ENCODE results near the gene PPARA. TPM values are rescaled to one million over a fixed set of nuclear protein-coding genes. Genes with fewer than 3 reads are reported as not detected.

PPARA gene
- polyA plus RNA-seq, 1 of the 3 experiments (the other 2 are of a cell fraction), result 4.5 TPM

DNA sequence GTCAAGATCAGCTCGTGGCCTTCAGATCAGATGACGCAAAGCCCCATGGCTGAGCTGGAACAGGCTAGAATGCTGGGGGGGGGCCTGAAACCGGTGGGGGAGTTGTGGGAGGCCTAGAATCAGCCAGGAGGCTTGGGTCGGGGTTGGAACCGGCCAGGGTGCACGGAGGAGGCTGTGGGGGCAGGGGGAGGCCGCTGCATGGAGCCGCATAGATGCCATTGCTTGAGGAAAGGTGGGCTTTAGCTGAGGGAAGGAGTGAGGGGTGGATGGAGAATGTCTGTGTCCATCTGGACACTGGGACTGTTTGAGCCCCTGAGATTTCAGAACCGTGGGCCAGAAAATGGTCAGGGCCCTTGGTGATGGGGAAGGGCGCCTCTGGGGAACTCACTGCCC, 74.6 kb downstream of the PPARA start:
- Histone ChIP-seq H3K27ac (ENCODE audit: low read depth in 2 of 2, low read length in 1 of 2) (no peak overlapping the region), H3K27me3 (ENCODE audit: insufficient read depth) (no peaks in the 10 kb centered on the region), H2AFZ (ENCODE audit: low read depth) (no peak overlapping the region), H4K20me1 (ENCODE audit: insufficient read depth) (no peaks in the 10 kb centered on the region), H3K36me3 (replicated peaks in 1 of 2; ENCODE audit: control insufficient read depth in 1 of 2, insufficient read depth in 2 of 2, low read length in 1 of 2) (peaks cover 4 to 11% of the 10 kb centered on the region in 2 experiments), H3K4me2 (no peak overlapping the region), H3K9me2 (no peaks in the 10 kb centered on the region), H3K79me2 (ENCODE audit: insufficient read depth) (no peaks in the 10 kb centered on the region), H3K4me1 (ENCODE audit: control insufficient read depth in 1 of 2, insufficient read depth in 2 of 2, low read depth in 1 of 2, low read length in 1 of 2) (peaks cover 0 to 5% of the 10 kb centered on the region in 2 experiments; a peak in 1 of 4 replicates), H3K9ac (no peak overlapping the region), H3K9me3 (no peaks in the 10 kb centered on the region), H3K4me3 (ENCODE audit: low read depth in 2 of 2, low read length in 1 of 2) (no peak overlapping the region), H3F3A (replicated peaks; ENCODE audit: insufficient read depth) (no peaks in the 10 kb centered on the region)
- 93% methylated on average over 10 of the region's 10 CpGs for WGBS (ENCODE audit: low lambda C conversion rate)
- TF ChIP-seq EP300 (IDR thresholded peaks at IDR 0.05; ENCODE audit: borderline replicate concordance in 1 of 2, low read depth in 1 of 2, low read length in 1 of 2) (no peak), RAD21 (IDR thresholded peaks at IDR 0.05; ENCODE audit: low read length) (no peak), NFIC (IDR thresholded peaks at IDR 0.05; ENCODE audit: borderline replicate concordance) (no peak), RFX5 (IDR thresholded peaks at IDR 0.05; ENCODE audit: low read length) (no peak)
- TF ChIP-seq, protein P1, sequence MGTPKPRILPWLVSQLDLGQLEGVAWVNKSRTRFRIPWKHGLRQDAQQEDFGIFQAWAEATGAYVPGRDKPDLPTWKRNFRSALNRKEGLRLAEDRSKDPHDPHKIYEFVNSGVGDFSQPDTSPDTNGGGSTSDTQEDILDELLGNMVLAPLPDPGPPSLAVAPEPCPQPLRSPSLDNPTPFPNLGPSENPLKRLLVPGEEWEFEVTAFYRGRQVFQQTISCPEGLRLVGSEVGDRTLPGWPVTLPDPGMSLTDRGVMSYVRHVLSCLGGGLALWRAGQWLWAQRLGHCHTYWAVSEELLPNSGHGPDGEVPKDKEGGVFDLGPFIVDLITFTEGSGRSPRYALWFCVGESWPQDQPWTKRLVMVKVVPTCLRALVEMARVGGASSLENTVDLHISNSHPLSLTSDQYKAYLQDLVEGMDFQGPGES (IDR thresholded peaks at IDR 0.05; ENCODE audit: low read depth, low read length), result no peak
- DNase-seq, result no peak
- ChIA-PET CTCF (no interaction called here), POLR2A (no interaction called here)

DNA sequence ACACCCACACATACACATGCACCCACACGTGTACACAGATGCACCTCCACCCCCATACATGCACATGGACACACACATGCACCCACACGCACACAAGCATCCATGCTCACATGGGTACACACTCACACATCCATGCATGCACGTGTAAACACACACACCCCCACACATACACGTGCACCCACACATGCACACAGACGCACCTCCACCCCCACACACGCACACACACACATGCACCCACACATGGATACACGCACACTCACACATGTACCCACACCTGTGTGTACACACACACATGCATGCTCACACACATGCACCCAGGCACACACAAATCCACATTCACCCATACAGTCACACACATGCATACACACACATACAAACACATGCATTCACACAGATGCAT, 75.3 kb downstream of the PPARA start:
- DNase-seq, result no peak
- no peak overlapping the region for H3K9ac ChIP-seq
- H2AFZ ChIP-seq (ENCODE audit: low read depth), result no peak overlapping the region
- ChIA-PET CTCF (interaction anchor here (1.2 kb wide), 1 partner anchor 10 kb away, joined by 4 read pairs; no protein-coding TSS in a partner anchor), POLR2A (no interaction called here)
- H3K27me3 ChIP-seq (ENCODE audit: insufficient read depth), result no peaks in the 10 kb centered on the region
- H3K4me2 ChIP-seq, result no peak overlapping the region
- H3F3A ChIP-seq (replicated peaks; ENCODE audit: insufficient read depth), result no peaks in the 10 kb centered on the region
- WGBS (ENCODE audit: low lambda C conversion rate), result 95% methylated on average over 7 of the region's 7 CpGs
- no peak overlapping the region for H3K27ac ChIP-seq (ENCODE audit: low read depth in 2 of 2, low read length in 1 of 2)
- TF ChIP-seq, protein P2, sequence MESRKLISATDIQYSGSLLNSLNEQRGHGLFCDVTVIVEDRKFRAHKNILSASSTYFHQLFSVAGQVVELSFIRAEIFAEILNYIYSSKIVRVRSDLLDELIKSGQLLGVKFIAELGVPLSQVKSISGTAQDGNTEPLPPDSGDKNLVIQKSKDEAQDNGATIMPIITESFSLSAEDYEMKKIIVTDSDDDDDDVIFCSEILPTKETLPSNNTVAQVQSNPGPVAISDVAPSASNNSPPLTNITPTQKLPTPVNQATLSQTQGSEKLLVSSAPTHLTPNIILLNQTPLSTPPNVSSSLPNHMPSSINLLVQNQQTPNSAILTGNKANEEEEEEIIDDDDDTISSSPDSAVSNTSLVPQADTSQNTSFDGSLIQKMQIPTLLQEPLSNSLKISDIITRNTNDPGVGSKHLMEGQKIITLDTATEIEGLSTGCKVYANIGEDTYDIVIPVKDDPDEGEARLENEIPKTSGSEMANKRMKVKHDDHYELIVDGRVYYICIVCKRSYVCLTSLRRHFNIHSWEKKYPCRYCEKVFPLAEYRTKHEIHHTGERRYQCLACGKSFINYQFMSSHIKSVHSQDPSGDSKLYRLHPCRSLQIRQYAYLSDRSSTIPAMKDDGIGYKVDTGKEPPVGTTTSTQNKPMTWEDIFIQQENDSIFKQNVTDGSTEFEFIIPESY (IDR thresholded peaks at IDR 0.05; ENCODE audit: borderline replicate concordance, low read depth), result no peak
- no peak for TF ChIP-seq FOSL2 (IDR thresholded peaks at IDR 0.05; ENCODE audit: borderline replicate concordance, low read depth)
- TF ChIP-seq CHD2 (IDR thresholded peaks at IDR 0.05; ENCODE audit: low read length, partially characterized antibody), result no peak
- TF ChIP-seq, protein P1 (IDR thresholded peaks at IDR 0.05; ENCODE audit: low read depth, low read length), result no peak
- TF ChIP-seq MXI1 (IDR thresholded peaks at IDR 0.05; ENCODE audit: low read depth, low read length), result no peak
- no peak for TF ChIP-seq TAF1 (IDR thresholded peaks at IDR 0.05; ENCODE audit: borderline replicate concordance, low read depth, low read length)
- no peak for TF ChIP-seq MEF2A (IDR thresholded peaks at IDR 0.05; ENCODE audit: borderline replicate concordance, low read depth)
- TF ChIP-seq RXRA (IDR thresholded peaks at IDR 0.05; ENCODE audit: borderline replicate concordance, low read depth), result no peak
- TF ChIP-seq, protein P3, sequence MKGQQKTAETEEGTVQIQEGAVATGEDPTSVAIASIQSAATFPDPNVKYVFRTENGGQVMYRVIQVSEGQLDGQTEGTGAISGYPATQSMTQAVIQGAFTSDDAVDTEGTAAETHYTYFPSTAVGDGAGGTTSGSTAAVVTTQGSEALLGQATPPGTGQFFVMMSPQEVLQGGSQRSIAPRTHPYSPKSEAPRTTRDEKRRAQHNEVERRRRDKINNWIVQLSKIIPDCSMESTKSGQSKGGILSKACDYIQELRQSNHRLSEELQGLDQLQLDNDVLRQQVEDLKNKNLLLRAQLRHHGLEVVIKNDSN (IDR thresholded peaks at IDR 0.05; ENCODE audit: borderline replicate concordance, low read depth), result no peak
- no peak for TF ChIP-seq EZH2phosphoT487 (IDR thresholded peaks at IDR 0.05; ENCODE audit: borderline replicate concordance, low read depth)
- no peak for TF ChIP-seq ELF1 (IDR thresholded peaks at IDR 0.05)
- TF ChIP-seq RAD21 (IDR thresholded peaks at IDR 0.05; ENCODE audit: low read length), result no peak
- H3K9me2 ChIP-seq, result no peaks in the 10 kb centered on the region
- H3K9me3 ChIP-seq, result no peaks in the 10 kb centered on the region
- peaks cover 0 to 10% of the 10 kb centered on the region in 2 experiments; a peak in 1 of 4 replicates for H3K4me1 ChIP-seq (ENCODE audit: control insufficient read depth in 1 of 2, insufficient read depth in 2 of 2, low read depth in 1 of 2, low read length in 1 of 2)
- H3K4me3 ChIP-seq (ENCODE audit: low read depth in 2 of 2, low read length in 1 of 2), result no peak overlapping the region
- peaks cover 2 to 5% of the 10 kb centered on the region in 2 experiments for H3K36me3 ChIP-seq (replicated peaks in 1 of 2; ENCODE audit: control insufficient read depth in 1 of 2, insufficient read depth in 2 of 2, low read length in 1 of 2)
- H4K20me1 ChIP-seq (ENCODE audit: insufficient read depth), result no peaks in the 10 kb centered on the region
- no peaks in the 10 kb centered on the region for H3K79me2 ChIP-seq (ENCODE audit: insufficient read depth)
